LHCN-M2 (cell line): ENCODE data around the gene ACOXL. TPM values are rescaled to one million over a fixed set of nuclear protein-coding genes. Genes with fewer than 3 reads are reported as not detected.
A peak's percentile ranks its signal among the peaks of the same experiment; 100 is the strongest.

Source experiments
- DNase-seq: peaks from one replicate; pipeline ENCODE4 v3.0.0-alpha.2; 2012; ENCODE audit warnings: low read depth
- total RNA-seq: library from RNA; depleted of rRNA; stranded (reverse); fragments of >200 nt; gene quantifications from 2 replicates; pipeline ENCODE4 v1.2.3, GENCODE V29; 2014

ACOXL gene
- total RNA-seq, 1 experiment from 2014 or later, result not detected

DNA sequence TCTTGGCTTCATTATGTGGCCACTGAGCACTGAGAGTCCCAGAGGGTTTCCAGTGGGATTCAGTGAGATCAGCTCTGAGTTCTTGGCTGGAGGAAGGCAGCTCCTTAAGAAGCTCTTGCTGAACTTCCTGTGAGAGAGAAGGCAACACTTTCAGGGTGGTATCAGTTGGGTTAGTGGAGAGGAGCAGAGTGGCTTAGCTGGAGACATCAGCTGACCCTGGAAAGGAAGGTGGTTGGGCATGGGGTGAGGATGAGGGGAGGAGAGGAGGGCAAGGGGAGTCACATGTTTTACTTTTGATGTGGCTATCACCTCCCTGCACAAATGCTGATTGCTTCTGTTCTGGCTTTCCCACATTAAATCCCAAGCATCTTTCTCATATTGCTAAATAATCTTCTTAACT, 95.1 kb downstream of the ACOXL start:
- DNase-seq, result no peak

DNA sequence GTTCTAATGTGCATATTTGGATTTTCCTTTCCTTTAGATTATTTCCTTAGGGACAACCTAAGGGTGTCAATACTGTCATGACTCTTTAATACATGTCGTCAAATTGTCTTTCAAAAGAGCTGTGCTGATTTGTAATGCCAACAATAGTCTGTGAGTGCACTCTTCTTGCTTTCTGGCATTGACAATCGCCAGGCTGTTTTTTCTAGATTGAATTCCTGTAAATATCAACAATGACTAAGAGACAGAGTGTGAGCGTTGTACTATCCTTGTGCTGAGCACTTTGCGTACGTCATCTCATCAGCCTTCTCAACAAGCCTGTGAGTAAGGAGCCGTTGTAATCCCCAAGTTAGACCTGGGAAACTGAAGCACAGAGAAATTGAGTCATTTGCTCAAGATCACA, 96.0 kb downstream of the ACOXL start:
- DNase-seq, result no peak

DNA sequence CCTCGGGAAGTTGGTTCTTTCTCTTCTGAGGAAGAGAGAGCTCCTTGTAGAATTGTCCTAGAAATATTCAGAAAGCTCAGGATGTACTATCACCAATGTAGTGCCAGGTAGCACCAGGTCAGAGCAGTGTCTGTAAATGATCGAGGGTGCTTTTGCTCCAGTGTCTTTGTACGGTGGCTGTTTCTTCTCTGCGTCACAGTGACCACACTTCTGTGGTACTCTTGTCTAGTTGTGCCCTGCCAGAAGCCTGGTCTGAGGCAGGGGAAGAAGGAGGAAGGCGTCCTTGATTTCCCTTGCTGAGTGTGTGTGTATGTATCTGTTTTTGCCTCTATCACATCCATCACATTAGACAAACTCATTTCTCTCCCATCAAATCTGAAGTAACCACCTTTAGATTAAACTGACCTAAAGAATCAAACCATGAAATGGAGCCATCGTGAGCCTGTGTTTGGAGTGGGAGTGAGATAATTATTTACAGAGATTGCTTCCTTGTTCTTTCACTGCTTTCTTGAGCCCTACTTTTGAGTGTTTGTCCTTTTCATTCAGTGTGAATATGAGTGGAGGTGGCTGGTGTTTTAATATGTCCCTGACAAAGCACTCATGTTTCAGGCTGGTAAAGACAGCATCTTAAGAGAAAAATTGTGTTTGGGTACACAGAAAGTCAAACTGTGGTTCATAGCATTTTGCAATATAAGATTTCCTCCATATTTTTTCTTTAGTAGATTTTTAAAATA, 97.2 kb downstream of the ACOXL start:
- no peak for DNase-seq

DNA sequence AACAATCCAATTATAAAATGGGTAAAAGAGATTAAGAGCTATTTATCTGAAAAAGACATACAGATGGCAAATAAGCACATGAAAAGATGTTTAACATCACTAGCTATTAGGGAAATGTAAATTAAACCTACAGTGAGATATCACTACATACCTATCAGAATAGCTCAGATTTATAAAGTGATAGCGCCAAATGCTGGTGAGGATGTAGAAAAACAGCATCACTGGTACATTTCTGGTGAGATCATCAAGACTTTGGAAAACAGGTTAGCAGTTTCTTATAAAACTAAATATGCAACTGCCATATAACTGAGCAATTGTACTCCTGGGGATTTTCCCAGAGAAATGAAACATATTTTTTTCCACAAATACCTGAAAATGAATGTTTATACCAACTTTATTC, 100.4 kb downstream of the ACOXL start:
- no peak for DNase-seq

DNA sequence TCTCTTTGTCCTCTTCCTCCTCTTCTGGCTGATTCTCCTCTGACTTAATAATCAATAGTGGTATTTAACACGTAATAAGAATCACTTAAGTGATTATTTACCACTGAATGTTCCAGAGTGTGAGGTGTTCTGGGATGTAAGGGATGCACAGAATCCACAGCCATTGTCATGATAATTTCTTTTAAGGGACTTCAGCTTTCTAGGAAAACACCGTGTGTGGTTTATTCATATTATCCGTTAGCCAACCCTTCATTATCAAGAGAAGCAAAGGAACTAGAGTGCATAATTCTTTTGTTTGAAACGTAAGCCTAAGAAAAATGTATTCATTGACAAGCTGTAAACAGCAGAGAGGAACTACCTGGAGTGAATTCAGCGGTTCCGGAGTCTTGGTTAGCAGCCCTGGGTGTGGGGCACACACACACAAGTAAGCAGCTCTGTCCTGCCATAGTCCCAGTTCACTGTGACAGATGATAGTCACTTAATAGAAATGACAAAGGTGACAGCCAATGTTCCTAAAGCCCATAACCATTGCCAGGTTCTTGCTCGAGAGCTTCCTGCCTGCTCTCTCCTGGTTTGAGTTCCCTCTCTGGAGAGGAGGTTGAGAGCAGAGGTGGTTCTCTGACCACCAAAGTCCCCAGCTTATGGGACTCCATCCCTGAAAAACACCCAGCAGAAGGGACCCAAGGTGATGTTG, 101.9 kb downstream of the ACOXL start:
- DNase-seq, result no peak

DNA sequence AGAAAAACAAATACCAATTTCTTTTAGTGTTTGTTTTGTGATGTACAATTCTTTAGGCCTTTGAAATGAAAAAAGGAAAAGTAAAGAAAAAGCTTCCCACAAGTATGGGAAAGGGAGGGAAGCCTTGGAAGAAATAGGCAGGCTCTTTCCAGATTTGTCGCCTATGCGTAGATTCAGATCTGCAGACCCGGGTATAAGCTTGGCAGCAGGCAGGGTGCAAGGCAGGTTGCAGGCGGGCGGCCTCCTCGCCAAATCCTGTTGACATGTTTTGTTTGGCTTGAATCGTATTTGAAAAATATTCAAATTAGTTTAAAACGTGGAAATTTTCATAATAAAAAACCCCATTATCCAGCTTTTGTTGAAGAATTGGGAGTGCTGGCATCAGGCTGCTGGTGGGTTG, 104.3 kb downstream of the ACOXL start:
- DNase-seq, result no peak

DNA sequence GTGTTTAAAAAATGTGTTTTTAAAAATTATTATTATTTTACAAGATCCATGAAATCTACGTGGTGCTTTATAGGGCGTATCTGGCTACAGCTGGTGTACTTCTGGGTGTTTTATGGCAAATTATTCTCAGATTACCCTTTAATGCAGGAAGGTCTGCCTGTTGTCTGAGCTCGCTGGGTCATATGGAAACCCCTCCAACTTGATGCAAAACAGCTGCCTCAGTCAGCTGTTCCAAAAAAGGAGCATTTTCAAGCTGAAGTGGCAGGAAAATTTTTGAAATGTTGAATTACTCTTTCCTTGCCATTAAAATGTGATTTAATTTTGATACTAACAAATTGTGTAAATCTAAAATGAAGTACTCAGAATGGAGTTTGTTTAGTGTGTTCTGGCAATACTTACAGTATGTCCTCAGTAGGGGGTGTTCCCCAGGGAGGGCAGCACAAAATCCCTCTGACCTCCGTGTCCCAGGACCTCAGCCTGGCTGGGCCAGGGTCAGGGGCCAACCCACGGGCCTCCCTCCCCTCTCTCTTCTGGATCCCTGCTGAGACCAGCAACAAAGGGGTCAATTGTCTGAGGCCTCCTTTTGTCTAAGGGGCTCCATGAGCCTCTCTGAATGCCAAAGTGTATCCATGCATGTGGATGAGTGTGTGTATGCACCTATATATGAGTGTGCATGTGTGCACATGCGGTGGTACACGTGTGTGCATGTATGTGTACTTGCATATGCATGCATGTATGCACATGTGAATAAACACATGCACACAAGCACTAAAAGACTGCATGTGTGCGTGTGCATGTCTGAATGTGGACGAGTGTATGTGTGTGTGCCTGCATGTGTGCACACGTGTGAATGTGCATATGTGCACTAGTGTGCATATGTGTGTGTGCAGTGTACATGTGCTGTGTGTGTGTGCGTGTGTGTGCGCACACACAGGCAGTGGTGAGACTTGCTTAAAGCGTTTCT, 105.4 kb downstream of the ACOXL start:
- DNase-seq, result no peak

DNA sequence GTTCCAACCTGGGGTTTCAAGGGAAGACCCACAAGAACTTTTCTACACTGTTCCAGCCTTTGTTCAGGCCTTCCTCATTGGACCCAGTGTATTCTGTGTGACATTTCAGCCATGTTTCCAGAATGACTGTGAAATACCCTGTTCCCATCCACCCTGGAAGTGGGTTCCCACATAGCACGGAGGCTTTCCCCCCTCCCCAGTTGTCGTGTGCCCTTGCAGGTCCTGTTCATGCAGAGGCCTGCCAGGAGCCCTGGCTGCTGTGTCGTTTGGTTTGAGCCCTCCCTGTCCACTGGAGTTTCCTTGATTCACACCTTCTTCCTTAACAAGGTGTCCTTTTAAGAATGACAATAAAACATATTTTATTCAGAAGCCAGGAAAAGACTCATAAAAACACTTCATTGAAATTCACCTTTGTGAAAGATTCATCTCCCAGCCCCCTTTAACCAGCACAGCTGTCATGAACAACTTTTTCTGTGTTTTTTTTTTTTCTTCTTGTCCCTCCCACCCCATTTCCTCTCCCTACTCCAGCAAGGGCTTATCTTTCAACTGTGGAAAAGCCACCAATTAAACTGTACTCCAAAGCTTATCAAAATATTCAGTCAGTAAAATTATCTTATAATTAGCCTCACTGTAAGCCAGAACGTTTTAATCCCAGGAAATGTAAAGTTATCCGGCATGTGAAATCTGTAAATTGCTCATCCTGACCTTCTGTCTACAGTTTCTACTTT, 106.4 kb downstream of the ACOXL start:
- DNase-seq, result no peak

DNA sequence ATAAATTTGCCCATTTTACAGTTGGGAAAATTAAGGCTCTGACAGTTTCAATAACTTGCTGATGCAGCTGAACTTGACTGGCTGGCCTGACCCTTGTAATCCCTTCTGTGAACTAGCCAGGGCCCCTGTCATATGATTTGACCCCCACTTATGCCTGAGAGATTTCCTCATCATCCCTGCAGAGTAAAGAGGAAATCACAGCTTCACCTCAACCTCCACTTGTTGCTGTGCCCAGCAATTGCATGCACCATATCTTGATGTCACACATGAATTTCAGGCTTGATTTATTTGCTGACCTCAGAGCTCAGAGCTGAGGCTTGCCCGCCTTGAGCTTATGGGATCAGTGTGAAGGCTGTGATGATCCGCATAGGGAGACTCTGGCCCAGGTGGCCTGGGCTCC, 108.1 kb downstream of the ACOXL start:
- no peak for DNase-seq

DNA sequence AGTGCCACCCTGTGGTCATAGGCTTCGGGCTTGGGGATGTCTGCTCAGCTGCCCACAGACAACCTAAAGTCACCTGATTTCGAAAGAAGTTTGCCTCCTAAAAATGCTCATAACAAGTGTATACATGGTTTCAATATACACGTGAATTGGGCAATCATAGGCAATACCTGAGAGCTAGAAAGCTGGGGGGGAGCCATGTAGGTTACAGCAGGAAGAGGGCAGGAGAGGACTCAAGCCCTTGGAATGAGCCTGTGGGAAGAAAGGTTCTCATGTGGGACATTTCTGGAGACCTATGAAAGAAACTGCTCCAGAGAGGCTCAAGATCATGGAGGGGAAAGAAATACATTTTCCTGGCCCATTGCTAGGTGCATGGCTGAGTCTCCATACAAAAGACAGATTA, 109.7 kb downstream of the ACOXL start:
- no peak for DNase-seq

DNA sequence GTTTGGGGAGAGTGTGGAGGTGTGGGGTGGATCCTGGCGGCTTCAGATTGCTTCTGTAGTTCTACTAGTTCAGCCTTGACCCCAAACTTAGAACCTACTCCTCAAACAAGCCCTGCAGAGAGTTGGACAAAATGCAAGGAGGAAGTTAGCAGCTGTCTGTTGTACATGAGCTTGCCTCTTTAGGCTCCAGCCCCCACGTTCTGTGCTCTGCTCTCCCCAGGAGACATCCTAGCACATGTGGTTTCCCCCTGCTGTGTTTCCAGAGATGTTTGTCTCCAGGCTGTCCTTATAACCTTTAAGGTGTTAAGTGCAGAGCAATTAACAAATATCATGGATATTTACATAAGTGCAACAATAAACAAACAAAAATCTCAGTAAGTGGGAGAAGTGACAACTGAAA, 111.1 kb downstream of the ACOXL start:
- DNase-seq, result no peak

DNA sequence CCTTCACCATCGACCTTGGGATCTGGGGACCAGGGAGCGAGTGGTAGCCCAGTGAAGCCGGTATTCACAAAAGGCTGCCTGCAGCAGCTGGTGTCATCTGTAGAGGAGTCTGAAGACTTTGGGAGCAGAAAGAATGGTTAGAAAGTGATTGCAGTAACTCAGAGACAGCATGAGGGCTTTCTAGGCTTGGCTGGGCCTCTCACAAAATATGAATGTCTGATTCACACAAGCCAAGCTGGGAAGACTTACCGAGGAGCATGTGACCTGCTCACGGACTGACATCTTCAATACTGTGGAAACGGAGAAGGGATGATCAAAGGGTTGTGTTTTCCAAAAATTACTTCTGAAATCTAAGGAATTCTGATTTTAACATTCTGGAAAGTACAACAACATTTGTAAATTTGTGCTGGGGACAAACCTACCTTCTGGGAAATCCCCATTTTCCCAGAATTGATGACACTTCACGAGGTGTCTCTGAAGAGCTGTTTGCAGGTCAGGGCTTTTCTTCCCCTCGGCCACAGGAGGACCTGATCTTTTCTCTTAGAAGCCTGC, 111.7 kb downstream of the ACOXL start:
- DNase-seq, result no peak

DNA sequence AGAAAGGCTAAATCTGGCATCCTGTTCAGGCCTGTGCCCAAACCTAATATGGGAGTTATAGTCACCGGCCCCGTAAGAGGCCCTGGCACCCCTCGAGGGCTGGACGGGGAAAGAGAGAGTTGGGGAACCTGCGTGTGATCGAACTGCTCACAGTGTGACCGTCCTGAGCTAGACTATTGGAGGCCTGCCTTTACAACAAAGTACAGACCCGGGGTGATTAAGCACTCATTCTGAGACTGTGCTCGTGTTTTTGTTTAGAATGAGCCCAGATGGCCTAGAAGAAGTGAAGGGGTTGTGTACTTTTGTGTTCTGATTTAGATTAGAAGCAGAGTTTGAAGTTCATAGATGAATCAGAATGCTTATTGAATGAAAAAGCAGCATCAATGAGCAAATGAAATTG, 115.3 kb downstream of the ACOXL start:
- DNase-seq, result no peak

DNA sequence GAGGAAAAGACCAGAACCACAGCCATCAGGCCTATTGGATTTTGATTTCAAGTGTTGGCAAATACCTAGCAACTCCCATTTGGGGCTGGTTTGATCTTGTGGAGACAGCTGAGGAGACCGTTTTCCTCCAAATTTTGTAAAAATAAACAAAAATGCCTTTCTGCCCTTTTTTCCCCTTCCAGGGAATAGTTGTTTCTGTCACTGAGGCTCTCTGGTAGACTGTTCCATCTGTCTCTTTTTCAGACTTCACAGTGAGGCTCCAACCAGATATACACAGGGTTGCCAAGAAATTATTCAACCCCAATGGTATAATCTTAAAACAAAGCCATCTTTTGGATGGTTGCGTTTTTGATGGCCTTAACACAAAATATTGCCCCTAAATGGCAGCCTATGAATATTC, 115.7 kb downstream of the ACOXL start:
- DNase-seq, result no peak

DNA sequence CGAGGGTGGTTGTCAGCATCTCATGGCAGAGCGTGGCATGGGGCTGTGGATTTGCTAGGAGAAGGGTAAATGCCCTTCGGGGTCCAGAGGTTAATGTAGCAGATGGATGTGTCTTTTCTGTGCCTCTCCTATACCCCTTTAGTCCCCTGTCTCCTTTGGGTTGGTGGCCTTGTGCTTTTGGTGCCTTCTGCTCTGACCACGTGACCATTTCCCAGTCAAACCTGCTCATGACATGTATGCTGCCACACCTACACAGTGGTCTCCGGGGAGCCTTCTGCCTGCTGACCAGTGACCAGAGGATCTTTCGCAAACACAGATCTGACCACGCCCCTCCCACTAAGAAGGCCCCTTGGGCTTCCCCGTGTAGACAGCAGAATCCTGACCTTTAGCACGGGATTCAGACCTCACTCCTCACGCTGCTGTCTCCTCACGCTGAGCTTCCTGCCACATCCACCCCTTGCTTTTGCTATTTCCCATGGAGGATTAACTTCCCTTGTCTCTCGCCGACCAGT, 116.2 kb downstream of the ACOXL start:
- DNase-seq, result no peak

DNA sequence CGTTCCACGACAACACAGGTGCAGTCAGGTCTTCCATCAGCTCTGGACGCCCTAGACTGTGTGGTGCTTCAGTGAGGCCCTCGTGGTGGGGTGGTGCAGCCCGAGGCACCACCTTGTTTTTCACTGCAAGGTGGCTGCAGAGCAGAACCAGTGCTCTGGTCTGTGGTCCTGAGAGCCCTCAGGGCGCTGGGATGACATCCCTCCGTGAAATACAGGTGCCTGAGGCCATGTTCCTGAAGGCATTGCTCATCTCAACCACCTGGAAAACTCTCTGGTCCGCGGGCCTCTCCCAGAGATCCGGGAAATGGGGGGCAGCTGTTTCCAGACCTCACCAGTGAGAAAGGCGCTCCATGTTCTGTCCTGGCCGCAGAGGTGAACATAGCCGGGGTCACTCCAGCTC, 119.2 kb downstream of the ACOXL start:
- DNase-seq, result no peak

DNA sequence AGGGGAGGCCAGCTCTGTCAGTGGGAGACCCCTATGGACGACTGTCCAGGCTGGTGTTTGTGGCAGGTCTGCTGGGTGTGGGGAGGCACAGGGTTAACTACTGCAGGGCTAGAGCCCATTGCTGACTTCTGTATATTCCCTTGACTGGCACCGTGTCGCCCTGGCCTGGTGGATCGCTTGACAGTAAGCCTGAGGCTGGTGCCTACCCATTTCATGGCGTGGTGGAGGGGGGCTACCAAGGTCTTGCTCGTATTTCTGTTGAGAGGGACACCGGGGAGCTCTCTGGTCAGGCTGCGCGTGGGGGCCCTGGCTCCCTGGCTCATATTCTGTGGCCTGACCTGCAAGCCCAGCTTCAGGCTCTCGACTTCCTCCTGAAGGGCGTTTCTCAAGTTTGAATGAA, 119.7 kb downstream of the ACOXL start:
- DNase-seq, result no peak

DNA sequence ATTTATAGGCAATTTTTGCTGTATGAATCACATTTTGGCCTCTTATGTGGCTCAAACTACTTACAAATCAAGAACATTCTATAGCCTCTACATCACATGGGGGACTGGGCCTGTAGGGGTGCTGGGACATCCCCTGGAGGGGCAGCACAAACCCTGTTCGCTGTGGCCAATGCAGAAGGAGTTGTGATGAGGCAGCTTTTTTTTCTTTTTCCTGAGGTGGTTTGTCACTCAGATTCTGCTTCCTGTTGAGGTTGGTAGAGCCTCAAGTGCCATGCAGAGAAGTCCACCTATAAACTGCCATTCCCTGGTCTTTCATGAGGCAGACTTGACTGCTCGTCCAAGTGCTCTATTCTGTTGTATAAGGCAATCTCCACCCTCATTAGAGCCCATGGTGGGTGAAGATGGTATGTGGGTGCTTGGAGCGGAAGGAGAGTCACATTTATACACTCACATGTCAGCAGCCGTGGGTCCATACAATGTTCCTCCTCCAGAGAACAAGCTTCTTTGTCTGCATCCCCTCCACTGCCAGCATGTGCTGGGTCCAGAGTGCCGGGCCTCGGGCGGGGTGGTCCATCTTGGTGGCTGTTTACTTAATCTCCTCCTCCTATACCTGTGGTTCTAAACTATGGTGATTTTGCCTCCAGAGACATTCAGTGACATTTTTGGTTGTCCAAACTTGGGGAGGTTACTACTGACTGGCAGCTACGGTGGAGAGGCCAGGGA, 120.3 kb downstream of the ACOXL start:
- no peak for DNase-seq

DNA sequence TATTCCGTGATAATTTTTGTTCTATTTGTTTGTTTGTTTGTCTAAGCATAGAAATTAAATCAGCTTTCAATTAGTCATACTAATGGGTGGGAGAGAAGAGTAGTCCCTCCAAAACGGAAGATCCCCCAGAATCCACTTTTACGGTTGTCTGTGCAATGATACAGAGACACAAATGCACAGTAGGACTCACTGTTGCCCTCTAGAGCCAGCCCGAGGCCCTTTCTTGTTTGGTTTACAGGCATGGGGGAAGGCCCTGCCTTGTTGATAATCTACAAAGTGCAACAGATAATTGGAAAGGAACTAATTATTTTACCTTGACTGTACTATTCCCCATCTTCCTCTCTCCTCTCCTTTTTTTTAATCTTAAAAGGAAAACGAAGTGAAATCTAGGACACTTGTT, 121.1 kb downstream of the ACOXL start:
- DNase-seq, result peak; percentile 14

DNA sequence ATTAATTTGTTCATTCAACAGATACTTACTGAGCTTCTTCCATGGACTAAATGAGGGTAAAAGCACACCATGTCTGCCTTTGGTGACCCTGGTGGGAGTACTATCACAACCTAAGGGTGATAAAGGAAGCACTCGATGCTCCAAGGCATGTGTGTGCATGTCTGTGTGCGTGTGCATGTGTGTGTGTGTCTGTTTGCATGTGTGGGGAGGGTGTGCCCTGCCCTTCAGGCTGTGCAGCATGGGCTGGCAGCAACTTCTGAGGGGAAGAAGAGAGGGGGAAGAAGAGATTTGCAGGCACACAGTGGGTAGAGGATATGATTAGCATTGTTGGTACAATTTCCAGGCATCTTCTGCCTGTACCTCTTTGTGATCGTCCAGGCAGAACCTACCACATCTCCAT, 121.6 kb downstream of the ACOXL start:
- DNase-seq, result no peak
